HepG2 (cell line): ENCODE measurements around the gene KMT2B. TPM values are rescaled to one million over a fixed set of nuclear protein-coding genes. Genes with fewer than 3 reads are reported as not detected.

Experiments
- ARHGAP35 ChIP-seq: sonication (generic); formaldehyde crosslinking; IDR thresholded peaks from 2 replicates; pipeline ENCODE4 v1.9.0; 2022; ENCODE audit warnings: mild to moderate bottlenecking, inconsistent platforms, moderate library complexity, missing genetic modification reagents, borderline replicate concordance
- SP1 ChIP-seq, 2 experiments: fragments of 450-650 bp in 1 of 2; sonication (generic) in 1 of 2; formaldehyde crosslinking in 1 of 2; IDR thresholded peaks; 2 replicates each; pipeline versions ENCODE4 v1.4.0 to v1.6.1; 2016 to 2020; ENCODE audit warnings: missing genetic modification reagents in 1 of 2
- polyA plus RNA-seq, 8 experiments: library from polyadenylated mRNA; depleted of rRNA in 3 of 8; stranded (reverse) in 7 of 8; unstranded in 1 of 8; fragments of >200 nt; fragmentation: Illumina TruSeq in 4 of 8; extraction: Trizol in 4 of 8; gene quantifications; 2 replicates each; pipeline versions ENCODE4 v1.2.1 to v1.2.3, GENCODE V29; 2011 to 2016; ENCODE audit warnings: low read depth in 4 of 8, missing spikeins in 1 of 8, mixed read lengths in 1 of 8; ENCODE audit not compliant: insufficient read depth in 1 of 8
- total RNA-seq, 5 experiments: library from RNA; depleted of rRNA; stranded (reverse); fragments of >200 nt; fragmentation: Illumina TruSeq; extraction: Trizol; gene quantifications; 2 replicates each; pipeline ENCODE4 v1.2.3, GENCODE V29; 2016; ENCODE audit warnings: low read depth in 1 of 5
- TF ChIP-seq, protein P1 (sequence below): sonication (generic); formaldehyde crosslinking; IDR thresholded peaks from 2 replicates; pipeline ENCODE4 v1.4.0; 2020; ENCODE audit warnings: missing genetic modification reagents
- TF ChIP-seq, protein P2 (sequence below): sonication (generic); formaldehyde crosslinking; IDR thresholded peaks from 2 replicates; pipeline ENCODE4 v1.5.1; 2020; ENCODE audit warnings: mild to moderate bottlenecking, missing genetic modification reagents, borderline replicate concordance
- TF ChIP-seq, protein P3 (sequence below): sonication (generic); formaldehyde crosslinking; IDR thresholded peaks from 2 replicates; pipeline ENCODE4 v1.4.0; 2020; ENCODE audit warnings: mild to moderate bottlenecking, missing genetic modification reagents
- TF ChIP-seq, protein P4 (sequence below): sonication (generic); formaldehyde crosslinking; conservative IDR thresholded peaks from 2 replicates; pipeline ENCODE4 v1.4.0; 2020; ENCODE audit warnings: missing genetic modification reagents
- TF ChIP-seq, protein P5 (sequence below): sonication (generic); formaldehyde crosslinking; IDR thresholded peaks from 2 replicates; pipeline ENCODE4 v1.4.0; 2020; ENCODE audit warnings: mild to moderate bottlenecking, missing genetic modification reagents
- TF ChIP-seq, protein P6 (sequence below): sonication (generic); formaldehyde crosslinking; IDR thresholded peaks from 2 replicates; pipeline ENCODE4 v1.9.0; 2021; ENCODE audit warnings: missing genetic modification reagents, mild to moderate bottlenecking, borderline replicate concordance

The KMT2B gene
- total and polyA plus RNA-seq, 2 of the 13 experiments (the other 11 are each of a cell fraction or from before 2014, with no cell fraction given), result 6.2 to 16.9 TPM

DNA sequence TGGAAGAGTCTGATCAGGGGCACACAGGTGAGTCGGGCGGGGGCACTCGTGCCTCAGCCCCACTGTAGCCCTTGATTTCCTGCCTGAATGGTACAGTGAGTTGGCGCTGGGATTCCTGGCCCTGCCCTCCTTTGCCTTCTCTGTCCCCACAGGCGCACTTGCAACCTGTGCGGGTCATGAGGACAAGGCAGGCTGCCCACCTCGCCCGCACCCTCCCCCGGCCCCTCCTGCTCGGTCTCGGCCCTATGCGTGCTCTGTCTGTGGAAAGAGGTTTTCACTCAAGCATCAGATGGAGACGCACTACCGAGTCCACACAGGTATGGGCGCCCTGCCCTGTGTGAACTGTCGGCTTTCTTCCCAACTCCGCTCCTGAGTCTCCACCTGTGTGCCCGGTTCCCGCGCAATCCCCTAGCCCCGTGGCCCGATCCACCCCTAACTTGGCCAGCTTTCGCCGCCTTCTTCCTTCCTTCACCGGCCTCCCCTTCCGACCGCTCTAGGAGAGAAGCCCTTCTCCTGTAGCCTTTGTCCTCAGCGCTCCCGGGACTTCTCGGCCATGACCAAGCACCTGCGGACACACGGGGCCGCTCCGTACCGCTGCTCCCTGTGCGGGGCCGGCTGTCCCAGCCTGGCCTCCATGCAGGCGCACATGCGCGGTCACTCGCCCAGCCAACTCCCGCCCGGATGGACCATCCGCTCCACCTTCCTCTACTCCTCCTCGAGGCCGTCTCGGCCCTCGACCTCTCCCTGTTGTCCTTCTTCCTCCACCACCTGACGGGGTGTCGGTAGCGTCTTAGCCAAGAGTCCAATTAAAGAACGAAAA is 1.6 kb upstream of the KMT2B start (continued):
- TF ChIP-seq, protein P1, sequence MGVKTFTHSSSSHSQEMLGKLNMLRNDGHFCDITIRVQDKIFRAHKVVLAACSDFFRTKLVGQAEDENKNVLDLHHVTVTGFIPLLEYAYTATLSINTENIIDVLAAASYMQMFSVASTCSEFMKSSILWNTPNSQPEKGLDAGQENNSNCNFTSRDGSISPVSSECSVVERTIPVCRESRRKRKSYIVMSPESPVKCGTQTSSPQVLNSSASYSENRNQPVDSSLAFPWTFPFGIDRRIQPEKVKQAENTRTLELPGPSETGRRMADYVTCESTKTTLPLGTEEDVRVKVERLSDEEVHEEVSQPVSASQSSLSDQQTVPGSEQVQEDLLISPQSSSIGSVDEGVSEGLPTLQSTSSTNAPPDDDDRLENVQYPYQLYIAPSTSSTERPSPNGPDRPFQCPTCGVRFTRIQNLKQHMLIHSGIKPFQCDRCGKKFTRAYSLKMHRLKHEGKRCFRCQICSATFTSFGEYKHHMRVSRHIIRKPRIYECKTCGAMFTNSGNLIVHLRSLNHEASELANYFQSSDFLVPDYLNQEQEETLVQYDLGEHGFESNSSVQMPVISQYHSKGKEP, result no peak
- TF ChIP-seq ARHGAP35 (CRISPR knock-in tag), result 0 out of 2 replicates have a peak, but pooled peaks have one; percentile 18
- TF ChIP-seq, protein P2, sequence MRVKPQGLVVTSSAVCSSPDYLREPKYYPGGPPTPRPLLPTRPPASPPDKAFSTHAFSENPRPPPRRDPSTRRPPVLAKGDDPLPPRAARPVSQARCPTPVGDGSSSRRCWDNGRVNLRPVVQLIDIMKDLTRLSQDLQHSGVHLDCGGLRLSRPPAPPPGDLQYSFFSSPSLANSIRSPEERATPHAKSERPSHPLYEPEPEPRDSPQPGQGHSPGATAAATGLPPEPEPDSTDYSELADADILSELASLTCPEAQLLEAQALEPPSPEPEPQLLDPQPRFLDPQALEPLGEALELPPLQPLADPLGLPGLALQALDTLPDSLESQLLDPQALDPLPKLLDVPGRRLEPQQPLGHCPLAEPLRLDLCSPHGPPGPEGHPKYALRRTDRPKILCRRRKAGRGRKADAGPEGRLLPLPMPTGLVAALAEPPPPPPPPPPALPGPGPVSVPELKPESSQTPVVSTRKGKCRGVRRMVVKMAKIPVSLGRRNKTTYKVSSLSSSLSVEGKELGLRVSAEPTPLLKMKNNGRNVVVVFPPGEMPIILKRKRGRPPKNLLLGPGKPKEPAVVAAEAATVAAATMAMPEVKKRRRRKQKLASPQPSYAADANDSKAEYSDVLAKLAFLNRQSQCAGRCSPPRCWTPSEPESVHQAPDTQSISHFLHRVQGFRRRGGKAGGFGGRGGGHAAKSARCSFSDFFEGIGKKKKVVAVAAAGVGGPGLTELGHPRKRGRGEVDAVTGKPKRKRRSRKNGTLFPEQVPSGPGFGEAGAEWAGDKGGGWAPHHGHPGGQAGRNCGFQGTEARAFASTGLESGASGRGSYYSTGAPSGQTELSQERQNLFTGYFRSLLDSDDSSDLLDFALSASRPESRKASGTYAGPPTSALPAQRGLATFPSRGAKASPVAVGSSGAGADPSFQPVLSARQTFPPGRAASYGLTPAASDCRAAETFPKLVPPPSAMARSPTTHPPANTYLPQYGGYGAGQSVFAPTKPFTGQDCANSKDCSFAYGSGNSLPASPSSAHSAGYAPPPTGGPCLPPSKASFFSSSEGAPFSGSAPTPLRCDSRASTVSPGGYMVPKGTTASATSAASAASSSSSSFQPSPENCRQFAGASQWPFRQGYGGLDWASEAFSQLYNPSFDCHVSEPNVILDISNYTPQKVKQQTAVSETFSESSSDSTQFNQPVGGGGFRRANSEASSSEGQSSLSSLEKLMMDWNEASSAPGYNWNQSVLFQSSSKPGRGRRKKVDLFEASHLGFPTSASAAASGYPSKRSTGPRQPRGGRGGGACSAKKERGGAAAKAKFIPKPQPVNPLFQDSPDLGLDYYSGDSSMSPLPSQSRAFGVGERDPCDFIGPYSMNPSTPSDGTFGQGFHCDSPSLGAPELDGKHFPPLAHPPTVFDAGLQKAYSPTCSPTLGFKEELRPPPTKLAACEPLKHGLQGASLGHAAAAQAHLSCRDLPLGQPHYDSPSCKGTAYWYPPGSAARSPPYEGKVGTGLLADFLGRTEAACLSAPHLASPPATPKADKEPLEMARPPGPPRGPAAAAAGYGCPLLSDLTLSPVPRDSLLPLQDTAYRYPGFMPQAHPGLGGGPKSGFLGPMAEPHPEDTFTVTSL (CRISPR knock-in tag), result no peak
- TF ChIP-seq, protein P3, sequence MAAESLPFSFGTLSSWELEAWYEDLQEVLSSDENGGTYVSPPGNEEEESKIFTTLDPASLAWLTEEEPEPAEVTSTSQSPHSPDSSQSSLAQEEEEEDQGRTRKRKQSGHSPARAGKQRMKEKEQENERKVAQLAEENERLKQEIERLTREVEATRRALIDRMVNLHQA (CRISPR knock-in tag), result no peak
- TF ChIP-seq, protein P4, sequence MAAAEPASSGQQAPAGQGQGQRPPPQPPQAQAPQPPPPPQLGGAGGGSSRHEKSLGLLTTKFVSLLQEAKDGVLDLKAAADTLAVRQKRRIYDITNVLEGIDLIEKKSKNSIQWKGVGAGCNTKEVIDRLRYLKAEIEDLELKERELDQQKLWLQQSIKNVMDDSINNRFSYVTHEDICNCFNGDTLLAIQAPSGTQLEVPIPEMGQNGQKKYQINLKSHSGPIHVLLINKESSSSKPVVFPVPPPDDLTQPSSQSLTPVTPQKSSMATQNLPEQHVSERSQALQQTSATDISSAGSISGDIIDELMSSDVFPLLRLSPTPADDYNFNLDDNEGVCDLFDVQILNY (CRISPR knock-in tag), result peak; percentile 52; the same call in 1 of the 2 replicates
- TF ChIP-seq, protein P5, sequence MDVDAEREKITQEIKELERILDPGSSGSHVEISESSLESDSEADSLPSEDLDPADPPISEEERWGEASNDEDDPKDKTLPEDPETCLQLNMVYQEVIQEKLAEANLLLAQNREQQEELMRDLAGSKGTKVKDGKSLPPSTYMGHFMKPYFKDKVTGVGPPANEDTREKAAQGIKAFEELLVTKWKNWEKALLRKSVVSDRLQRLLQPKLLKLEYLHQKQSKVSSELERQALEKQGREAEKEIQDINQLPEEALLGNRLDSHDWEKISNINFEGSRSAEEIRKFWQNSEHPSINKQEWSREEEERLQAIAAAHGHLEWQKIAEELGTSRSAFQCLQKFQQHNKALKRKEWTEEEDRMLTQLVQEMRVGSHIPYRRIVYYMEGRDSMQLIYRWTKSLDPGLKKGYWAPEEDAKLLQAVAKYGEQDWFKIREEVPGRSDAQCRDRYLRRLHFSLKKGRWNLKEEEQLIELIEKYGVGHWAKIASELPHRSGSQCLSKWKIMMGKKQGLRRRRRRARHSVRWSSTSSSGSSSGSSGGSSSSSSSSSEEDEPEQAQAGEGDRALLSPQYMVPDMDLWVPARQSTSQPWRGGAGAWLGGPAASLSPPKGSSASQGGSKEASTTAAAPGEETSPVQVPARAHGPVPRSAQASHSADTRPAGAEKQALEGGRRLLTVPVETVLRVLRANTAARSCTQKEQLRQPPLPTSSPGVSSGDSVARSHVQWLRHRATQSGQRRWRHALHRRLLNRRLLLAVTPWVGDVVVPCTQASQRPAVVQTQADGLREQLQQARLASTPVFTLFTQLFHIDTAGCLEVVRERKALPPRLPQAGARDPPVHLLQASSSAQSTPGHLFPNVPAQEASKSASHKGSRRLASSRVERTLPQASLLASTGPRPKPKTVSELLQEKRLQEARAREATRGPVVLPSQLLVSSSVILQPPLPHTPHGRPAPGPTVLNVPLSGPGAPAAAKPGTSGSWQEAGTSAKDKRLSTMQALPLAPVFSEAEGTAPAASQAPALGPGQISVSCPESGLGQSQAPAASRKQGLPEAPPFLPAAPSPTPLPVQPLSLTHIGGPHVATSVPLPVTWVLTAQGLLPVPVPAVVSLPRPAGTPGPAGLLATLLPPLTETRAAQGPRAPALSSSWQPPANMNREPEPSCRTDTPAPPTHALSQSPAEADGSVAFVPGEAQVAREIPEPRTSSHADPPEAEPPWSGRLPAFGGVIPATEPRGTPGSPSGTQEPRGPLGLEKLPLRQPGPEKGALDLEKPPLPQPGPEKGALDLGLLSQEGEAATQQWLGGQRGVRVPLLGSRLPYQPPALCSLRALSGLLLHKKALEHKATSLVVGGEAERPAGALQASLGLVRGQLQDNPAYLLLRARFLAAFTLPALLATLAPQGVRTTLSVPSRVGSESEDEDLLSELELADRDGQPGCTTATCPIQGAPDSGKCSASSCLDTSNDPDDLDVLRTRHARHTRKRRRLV (CRISPR knock-in tag), result no peak
- TF ChIP-seq, protein P6, sequence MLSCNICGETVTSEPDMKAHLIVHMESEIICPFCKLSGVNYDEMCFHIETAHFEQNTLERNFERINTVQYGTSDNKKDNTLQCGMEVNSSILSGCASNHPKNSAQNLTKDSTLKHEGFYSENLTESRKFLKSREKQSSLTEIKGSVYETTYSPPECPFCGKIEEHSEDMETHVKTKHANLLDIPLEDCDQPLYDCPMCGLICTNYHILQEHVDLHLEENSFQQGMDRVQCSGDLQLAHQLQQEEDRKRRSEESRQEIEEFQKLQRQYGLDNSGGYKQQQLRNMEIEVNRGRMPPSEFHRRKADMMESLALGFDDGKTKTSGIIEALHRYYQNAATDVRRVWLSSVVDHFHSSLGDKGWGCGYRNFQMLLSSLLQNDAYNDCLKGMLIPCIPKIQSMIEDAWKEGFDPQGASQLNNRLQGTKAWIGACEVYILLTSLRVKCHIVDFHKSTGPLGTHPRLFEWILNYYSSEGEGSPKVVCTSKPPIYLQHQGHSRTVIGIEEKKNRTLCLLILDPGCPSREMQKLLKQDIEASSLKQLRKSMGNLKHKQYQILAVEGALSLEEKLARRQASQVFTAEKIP (CRISPR knock-in tag), result no peak
- TF ChIP-seq SP1 (IDR thresholded peaks at IDR 0.05), result no peak
- peak; percentile 49; the same call in 1 of the 2 replicates for TF ChIP-seq SP1 (CRISPR knock-in tag; IDR thresholded peaks at IDR 0.05)
